GM21390 (cell line): Measurements from ENCODE around the gene FOXA1.
"Not testable (repeated sequence)": the region's sequence is repeated elsewhere in the genome, so short reads cannot be mapped to it uniquely, and the experiment has no call there.

ENCODE experiments used
- ATAC-seq: cut with Tn5 transposase; IDR thresholded peaks from one replicate; pipeline ENCODE4 v1.9.1; 2021; ENCODE audit not compliant: unreplicated experiment

FOXA1 gene

DNA sequence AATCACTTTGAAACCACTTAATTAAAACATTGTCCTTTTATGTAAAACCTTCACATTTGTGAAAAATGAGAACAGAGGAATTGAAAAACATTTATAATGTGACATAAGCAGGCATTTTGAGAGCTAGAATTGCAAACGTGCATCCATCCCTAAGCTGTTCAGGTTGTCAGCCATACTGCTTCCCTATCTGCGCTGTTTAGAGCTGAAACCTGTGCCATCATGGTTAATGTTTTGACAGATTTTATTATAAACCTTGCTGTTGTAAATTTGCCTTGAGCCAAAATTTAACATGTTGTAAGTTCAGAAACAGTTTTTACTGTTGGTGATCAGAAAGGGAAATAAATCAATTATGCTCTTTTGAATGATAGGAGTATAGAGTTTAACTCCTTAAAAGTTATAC is 31.9 kb downstream of the FOXA1 start:
- no peak for ATAC-seq

DNA sequence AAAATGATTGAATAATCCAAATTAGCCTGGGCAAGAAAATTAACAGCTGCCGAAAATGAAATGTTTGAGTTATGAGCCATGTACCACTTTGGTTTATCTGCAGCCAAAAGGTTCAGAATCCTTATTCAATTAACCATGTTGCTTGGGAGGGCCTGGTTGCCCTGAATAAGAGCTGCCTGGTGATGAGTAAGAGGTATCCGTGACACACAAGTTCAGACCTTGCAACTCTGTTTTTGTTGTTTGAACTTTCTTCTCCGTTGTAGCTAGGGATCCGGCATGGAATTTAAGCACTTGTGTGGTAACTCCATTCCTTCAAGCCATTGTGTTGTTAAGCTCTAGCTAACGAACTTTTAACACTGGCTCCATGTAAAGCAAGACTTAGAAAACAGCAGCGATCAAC is 35.7 kb downstream of the FOXA1 start:
- ATAC-seq: no peak

DNA sequence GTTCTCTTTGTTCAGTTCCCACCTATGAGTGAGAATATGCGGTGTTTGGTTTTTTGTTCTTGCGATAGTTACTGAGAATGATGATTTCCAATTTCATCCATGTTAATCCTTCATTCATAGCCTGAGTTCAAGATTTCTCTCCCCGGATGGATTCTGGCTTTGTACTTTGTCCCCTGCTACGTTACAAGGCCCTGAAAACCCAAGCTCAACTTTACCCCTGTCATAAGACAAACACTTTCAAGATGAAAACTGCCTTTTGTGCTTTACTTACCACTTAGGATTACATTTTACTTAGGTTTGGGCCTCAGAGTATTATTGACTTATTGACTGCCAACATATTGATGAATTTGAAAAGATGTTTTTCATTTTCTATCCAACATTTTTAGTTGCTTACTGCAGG is 36.3 kb downstream of the FOXA1 start:
- ATAC-seq: no peak

DNA sequence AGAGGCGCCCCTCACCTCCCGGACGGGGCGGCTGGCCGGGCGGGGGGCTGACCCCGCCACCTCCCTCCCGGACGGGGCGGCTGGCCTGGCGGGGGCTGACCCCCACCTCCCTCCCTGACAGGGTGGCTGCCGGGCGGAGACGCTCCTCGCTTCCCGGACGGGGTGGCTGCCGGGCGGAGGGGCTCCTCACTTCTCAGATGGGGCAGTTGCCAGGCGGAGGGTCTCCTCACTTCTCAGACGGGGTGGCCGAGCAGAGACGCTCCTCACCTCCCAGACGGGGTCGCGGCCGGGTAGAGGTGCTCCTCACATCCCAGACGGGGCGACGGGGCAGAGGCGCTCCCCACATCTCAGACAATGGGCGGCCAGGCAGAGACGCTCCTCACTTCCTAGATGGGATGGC is 39.5 kb downstream of the FOXA1 start:
- not testable (repeated sequence) for ATAC-seq

DNA sequence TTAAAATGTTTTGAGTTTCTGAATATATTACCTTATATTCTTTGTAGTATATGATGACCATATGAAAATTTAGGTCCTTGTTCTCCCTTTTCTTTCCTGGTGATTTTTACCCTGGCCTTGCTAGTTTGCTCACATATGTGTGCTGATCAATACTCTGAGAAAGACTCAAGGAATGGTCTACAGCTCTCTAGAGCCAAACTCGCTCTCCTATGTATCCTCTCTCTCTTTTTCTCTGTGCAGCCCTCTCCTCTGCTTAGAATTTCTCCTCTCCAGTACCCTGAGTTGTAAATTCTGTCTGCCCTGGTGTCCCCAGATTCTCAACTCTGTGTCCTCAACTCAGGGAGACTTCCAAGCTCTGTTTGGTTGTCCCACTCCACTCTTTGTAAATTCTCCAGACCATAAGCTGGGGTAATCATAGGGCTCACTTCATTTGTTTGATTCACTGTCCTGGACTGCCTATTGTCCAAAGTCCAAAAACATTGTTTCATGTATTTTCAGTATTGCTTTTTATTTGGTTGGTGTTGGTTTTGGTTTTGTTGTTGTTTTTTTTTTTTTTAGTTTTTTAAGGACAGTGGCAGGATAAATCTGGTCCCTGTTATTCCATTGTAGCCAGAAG is 41.0 kb downstream of the FOXA1 start:
- ATAC-seq: no peak

DNA sequence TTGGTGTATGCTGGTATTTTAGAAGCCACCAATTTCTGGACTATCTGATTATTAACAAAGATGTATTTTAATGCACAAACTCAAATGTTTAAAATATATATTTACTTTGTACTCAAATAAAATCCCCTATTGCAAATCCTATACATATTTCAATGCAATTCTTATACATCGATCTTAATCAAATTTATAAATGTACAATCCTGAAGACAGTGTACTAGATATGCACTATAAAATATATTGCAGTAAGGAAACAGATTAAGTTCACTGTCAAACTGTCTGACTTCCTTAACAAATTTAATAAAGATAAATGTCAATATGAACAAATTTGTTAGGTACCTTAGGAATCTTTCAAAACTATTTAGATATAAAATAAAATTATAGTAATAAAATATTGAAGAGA is 43.9 kb downstream of the FOXA1 start:
- ATAC-seq: no peak

DNA sequence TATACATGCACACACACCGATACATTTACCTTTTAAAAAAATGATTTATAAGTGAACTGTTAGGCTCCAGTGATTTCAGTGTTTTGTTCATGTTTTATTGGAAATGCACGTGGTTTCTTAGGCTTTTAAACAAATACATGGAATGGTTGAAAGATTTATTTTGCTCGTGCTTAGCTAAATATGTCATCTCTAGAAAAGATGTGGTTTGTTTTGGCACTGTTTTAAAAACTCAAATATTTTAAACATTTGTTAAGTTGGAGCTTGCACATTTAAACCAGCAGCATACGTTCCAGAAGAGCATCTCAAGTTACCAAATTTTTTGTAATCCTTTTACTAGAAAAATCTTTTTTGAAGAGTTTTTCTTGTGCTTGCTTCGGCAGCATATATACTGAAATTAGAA is 44.5 kb downstream of the FOXA1 start:
- ATAC-seq: no peak

DNA sequence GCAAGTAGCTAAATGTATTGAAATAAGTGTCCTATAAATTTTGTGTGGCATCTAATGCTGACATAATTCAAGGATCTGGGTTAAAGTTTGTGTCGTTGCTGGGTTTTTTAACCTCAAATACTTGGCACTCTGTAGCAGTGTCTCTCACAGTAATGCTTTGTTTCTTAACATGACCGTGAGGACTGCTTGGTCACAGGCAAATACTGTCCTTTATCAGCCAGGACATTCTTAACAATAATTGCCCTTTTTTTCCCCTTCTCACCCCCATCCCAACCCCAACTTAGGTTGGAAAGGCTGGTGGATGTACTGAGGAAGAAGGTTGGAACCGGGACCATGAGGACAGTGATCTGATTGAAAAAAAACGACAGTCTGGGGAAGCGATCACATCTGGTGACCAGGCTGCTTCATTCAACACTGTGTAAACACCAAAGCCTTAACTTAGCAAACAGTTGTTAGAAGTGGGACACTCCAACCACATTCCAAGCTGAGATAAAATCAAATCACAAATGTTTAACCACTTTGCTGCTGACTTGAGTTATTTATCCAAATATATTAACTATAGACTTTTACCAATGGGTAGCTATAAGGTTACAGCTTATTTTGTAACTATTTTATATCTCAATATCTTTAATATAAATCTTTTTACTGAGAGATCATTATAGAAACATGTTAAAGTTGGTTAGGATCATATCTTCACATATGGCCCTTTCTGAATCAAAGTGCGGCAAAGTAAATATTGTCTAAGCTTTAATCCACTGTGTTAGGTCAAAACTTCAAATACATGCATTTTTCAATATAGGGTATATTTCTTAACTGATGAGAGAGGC is 48.2 kb downstream of the FOXA1 start:
- ATAC-seq: no peak

DNA sequence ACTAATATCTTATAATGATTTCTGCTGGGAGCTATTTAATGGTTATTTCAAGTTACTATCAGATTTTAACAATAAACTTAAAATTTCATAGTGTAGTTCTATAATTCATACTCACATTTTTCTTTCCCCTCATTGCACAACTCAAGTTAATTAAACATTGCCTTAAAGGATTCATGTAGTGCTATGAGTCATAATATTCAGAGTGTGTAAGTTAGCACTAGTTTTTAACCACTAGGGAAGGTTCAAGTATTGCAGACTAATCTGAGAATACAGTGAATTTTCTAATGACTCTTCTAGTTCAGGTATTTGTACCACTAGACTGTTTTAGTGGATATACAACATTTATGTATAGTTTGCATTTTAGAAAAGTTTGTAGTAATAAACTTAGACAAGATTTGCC is 49.9 kb downstream of the FOXA1 start:
- no peak for ATAC-seq

DNA sequence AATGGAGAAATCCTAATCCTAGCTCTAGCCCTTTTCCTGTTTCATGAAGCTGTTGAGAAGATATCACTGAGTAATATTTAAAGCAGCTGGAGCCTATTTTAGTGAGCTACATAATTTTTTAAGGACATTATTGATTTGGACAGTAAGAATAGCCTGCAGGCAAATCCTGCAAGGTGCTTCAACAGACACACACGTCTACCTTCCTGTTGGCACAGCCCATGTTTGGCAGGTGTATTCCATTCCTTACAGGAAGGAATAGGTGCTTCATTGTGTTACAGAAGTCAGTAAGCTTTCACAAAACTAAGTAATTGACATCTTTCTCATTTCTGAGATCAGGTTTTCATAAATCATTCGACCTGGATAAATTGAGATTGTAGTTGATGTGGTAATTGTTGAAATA is 50.6 kb downstream of the FOXA1 start:
- no peak for ATAC-seq

DNA sequence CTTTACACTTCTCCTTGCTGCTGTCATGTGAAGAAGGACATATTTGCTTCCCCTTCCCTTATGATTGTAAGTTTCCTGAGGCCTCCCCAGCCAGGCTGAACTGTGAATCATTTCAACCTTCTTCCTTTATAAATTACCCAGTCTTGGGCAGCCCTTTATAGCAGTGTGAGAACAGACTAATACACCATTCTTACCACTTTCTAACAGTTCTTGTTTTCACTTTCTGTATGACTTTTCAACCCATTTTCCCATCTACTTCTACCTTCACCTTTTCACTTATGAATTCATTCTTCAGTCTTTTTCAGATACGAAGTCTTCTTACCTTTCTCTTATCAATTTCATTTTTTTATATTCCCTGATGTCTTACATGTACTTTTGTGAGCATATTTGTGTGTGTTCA is 55.1 kb downstream of the FOXA1 start:
- no peak for ATAC-seq
